AG09309 (cell line): ENCODE results near the gene CELF2.

ENCODE experiments used
- DNase-seq: peaks from one replicate; pipeline ENCODE4 v3.0.0-alpha.2; 2010; ENCODE audit warnings: low read depth
- H3K4me3 ChIP-seq: 2 replicates; pipeline ENCODE4 v1.5.1; 2011; ENCODE audit warnings: mild to moderate bottlenecking, low read depth, low read length, moderate library complexity; ENCODE audit not compliant: control insufficient read depth
- CTCF ChIP-seq: IDR thresholded peaks from 2 replicates; pipeline ENCODE4 v1.5.1; 2011; ENCODE audit warnings: mild to moderate bottlenecking, low read depth, low read length, inconsistent platforms; ENCODE audit not compliant: insufficient read depth, control insufficient read depth; ENCODE audit errors: missing control alignments

The CELF2 gene

GRCh38 chr10:11219431-11219830 lies 201.8 kb downstream of the CELF2 start:
- TF ChIP-seq CTCF, result no peak
- DNase-seq, result no peak
- no peak overlapping the region for H3K4me3 ChIP-seq

- no peak for TF ChIP-seq CTCF
Observed at GRCh38 chr10:11223081-11223480, 205.4 kb downstream of the CELF2 start.

GRCh38 chr10:11223507-11224140 lies 206.0 kb downstream of the CELF2 start:
- H3K4me3 ChIP-seq, result no peak overlapping the region
- no peak for TF ChIP-seq CTCF
- DNase-seq, result no peak

More at GRCh38 chr10:11223081-11223480, 205.4 kb downstream of the CELF2 start:
- H3K4me3 ChIP-seq, result no peak overlapping the region
- no peak for DNase-seq

GRCh38 chr10:11224321-11224720 lies 206.6 kb downstream of the CELF2 start:
- TF ChIP-seq CTCF, result no peak
- H3K4me3 ChIP-seq, result no peak overlapping the region
- DNase-seq, result no peak

- no peak for DNase-seq
- no peak overlapping the region for H3K4me3 ChIP-seq
- TF ChIP-seq CTCF, result no peak
Observed at GRCh38 chr10:11224792-11225416, 207.2 kb downstream of the CELF2 start.

- no peak overlapping the region for H3K4me3 ChIP-seq
- no peak for DNase-seq
Observed at GRCh38 chr10:11225935-11226334, 208.3 kb downstream of the CELF2 start.

More at GRCh38 chr10:11225935-11226334, 208.3 kb downstream of the CELF2 start:
- TF ChIP-seq CTCF, result no peak
